ENCODE results near the gene NRXN3. TPM values are rescaled to one million over a fixed set of nuclear protein-coding genes. Genes with fewer than 3 reads are reported as not detected.

The NRXN3 gene
- total RNA-seq, 1 experiment from 2014 or later, result not detected

DNA sequence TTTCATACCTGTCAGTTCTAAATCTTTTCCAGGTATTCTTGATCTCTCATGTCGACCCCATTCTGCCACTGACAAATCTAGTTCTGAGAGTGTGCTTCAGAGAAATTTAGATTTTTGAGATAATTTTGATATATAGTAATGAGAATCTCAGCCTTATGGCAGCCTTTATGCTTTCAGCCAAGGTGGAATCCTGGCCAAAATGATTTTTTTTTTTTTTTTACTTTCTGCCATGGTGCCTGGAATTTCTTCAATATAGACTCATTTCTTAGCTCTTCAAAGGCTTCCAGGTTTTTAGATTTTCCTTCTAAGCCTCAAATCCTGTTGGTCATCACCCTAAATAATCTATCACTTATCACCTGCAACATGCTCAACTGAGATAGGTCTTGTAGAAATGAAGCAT lies 926.6 kb downstream of the NRXN3 start:
- H3K4me3 ChIP-seq (ENCODE audit: low read depth in 2 of 2, low read length in 2 of 2), result no peak overlapping the region

DNA sequence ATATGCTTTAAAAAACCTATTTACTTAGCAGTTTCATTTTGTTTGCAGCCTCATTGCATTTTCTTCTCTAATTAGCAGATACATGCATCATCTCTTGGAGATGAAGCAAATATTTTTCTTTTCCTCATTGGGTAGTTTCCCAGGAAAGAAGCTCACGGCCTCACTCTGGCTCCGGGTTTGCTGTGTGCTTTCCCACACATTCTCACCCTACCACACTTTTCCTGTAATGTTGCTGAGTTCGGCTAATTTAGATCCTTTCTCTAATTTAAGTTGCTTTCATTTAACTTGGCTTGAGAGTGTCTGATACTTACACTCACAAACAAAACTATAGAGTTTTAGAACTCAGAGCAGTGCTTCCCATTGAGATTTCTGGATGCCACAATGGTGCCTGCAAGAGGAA lies 928.2 kb downstream of the NRXN3 start:
- ChIA-PET POLR2A (no interaction called here), CTCF (no interaction called here)
- Histone ChIP-seq H3K4me3 (ENCODE audit: low read depth in 2 of 2, low read length in 2 of 2) (no peak overlapping the region), H3K27ac (ENCODE audit: low read length) (no peak overlapping the region), H3K27me3 (ENCODE audit: control insufficient read depth, insufficient read depth, low read length) (no peaks in the 10 kb centered on the region), H3K9me3 (ENCODE audit: control insufficient read depth, insufficient read depth, low read depth, low read length) (no peaks in the 10 kb centered on the region), H3K4me1 (ENCODE audit: control insufficient read depth, insufficient read depth, low read length) (no peaks in the 10 kb centered on the region), H3K36me3 (ENCODE audit: control insufficient read depth, insufficient read depth, low read length) (no peaks in the 10 kb centered on the region)
- intact Hi-C loops (cut with micrococcal nuclease; ENCODE audit: unreplicated experiment) (no loop called here), in situ Hi-C loops (cut with HindIII; ENCODE audit: low pct_unique_long_range_greater_than_20kb, low sequenced_read_pairs) (no loop called here)
- TF ChIP-seq, protein P1, sequence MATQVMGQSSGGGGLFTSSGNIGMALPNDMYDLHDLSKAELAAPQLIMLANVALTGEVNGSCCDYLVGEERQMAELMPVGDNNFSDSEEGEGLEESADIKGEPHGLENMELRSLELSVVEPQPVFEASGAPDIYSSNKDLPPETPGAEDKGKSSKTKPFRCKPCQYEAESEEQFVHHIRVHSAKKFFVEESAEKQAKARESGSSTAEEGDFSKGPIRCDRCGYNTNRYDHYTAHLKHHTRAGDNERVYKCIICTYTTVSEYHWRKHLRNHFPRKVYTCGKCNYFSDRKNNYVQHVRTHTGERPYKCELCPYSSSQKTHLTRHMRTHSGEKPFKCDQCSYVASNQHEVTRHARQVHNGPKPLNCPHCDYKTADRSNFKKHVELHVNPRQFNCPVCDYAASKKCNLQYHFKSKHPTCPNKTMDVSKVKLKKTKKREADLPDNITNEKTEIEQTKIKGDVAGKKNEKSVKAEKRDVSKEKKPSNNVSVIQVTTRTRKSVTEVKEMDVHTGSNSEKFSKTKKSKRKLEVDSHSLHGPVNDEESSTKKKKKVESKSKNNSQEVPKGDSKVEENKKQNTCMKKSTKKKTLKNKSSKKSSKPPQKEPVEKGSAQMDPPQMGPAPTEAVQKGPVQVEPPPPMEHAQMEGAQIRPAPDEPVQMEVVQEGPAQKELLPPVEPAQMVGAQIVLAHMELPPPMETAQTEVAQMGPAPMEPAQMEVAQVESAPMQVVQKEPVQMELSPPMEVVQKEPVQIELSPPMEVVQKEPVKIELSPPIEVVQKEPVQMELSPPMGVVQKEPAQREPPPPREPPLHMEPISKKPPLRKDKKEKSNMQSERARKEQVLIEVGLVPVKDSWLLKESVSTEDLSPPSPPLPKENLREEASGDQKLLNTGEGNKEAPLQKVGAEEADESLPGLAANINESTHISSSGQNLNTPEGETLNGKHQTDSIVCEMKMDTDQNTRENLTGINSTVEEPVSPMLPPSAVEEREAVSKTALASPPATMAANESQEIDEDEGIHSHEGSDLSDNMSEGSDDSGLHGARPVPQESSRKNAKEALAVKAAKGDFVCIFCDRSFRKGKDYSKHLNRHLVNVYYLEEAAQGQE (IDR thresholded peaks at IDR 0.05; ENCODE audit: insufficient read depth in 1 of 2, low read depth in 2 of 2, low read length in 1 of 2), result no peak
- TF ChIP-seq TCF7L2 (IDR thresholded peaks at IDR 0.05; ENCODE audit: low read depth, low read length) (no peak), SIN3A (IDR thresholded peaks at IDR 0.05; ENCODE audit: borderline replicate concordance, insufficient read depth, low read depth, low read length) (no peak), POLR2AphosphoS5 (IDR thresholded peaks at IDR 0.05; ENCODE audit: low read depth, low read length) (no peak)
- TF ChIP-seq, protein P2, sequence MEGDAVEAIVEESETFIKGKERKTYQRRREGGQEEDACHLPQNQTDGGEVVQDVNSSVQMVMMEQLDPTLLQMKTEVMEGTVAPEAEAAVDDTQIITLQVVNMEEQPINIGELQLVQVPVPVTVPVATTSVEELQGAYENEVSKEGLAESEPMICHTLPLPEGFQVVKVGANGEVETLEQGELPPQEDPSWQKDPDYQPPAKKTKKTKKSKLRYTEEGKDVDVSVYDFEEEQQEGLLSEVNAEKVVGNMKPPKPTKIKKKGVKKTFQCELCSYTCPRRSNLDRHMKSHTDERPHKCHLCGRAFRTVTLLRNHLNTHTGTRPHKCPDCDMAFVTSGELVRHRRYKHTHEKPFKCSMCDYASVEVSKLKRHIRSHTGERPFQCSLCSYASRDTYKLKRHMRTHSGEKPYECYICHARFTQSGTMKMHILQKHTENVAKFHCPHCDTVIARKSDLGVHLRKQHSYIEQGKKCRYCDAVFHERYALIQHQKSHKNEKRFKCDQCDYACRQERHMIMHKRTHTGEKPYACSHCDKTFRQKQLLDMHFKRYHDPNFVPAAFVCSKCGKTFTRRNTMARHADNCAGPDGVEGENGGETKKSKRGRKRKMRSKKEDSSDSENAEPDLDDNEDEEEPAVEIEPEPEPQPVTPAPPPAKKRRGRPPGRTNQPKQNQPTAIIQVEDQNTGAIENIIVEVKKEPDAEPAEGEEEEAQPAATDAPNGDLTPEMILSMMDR (IDR thresholded peaks at IDR 0.05), result no peak
- no TSS peak for BruUV-seq (replicated peaks)
- ATAC-seq (no peak), DNase-seq (ENCODE audit: low read depth, low spot score) (no peak)

More for the DNA sequence above, 926.6 kb downstream of the NRXN3 start:
- Histone ChIP-seq H3K27ac (ENCODE audit: low read length) (no peak overlapping the region), H3K27me3 (ENCODE audit: control insufficient read depth, insufficient read depth, low read length) (no peaks in the 10 kb centered on the region), H3K4me1 (ENCODE audit: control insufficient read depth, insufficient read depth, low read length) (no peaks in the 10 kb centered on the region), H3K9me3 (ENCODE audit: control insufficient read depth, insufficient read depth, low read depth, low read length) (no peaks in the 10 kb centered on the region), H3K36me3 (ENCODE audit: control insufficient read depth, insufficient read depth, low read length) (no peaks in the 10 kb centered on the region)
- BruUV-seq (replicated peaks), result no TSS peak
- intact Hi-C loops (cut with micrococcal nuclease; ENCODE audit: unreplicated experiment) (no loop called here), in situ Hi-C loops (cut with HindIII; ENCODE audit: low pct_unique_long_range_greater_than_20kb, low sequenced_read_pairs) (no loop called here)
- DNase-seq (ENCODE audit: low read depth, low spot score) (no peak), ATAC-seq (no peak)
- TF ChIP-seq, protein P2 (IDR thresholded peaks at IDR 0.05), result no peak
- TF ChIP-seq SIN3A (IDR thresholded peaks at IDR 0.05; ENCODE audit: borderline replicate concordance, insufficient read depth, low read depth, low read length) (no peak), POLR2AphosphoS5 (IDR thresholded peaks at IDR 0.05; ENCODE audit: low read depth, low read length) (no peak), TCF7L2 (IDR thresholded peaks at IDR 0.05; ENCODE audit: low read depth, low read length) (no peak)
- TF ChIP-seq, protein P1 (IDR thresholded peaks at IDR 0.05; ENCODE audit: insufficient read depth in 1 of 2, low read depth in 2 of 2, low read length in 1 of 2), result no peak
- ChIA-PET POLR2A (no interaction called here), CTCF (no interaction called here)

All from Panc1 (cell line).